Smooth muscle cell of trachea (primary cell): ENCODE data around the gene GALR2. TPM values are rescaled to one million over a fixed set of nuclear protein-coding genes. Genes with fewer than 3 reads are reported as not detected.

Source experiments
- total RNA-seq: library from RNA; depleted of rRNA; stranded (reverse); fragments of >200 nt; gene quantifications from 2 replicates; pipeline ENCODE4 v1.2.1, GENCODE V29; 2014

The GALR2 gene
- total RNA-seq = not detected in 2 replicates

GRCh38 chr17:76074390-76075363 is at the start of gene GALR2:
Gene GALR2 (plus strand): TSS chr17:76074781. CDS start chr17:76074884, 103 bp downstream.

GRCh38 chr17:76027159-76027839 is 47.3 kb upstream of the GALR2 start, which contains the start of gene EVPL:
Gene EVPL (minus strand): TSS chr17:76027306. CDS start chr17:76027198, 108 bp downstream.

GRCh38 chr17:76072148-76072858 is 2.3 kb upstream of the GALR2 start, which contains the start of gene SRP68:
Gene SRP68 (minus strand): TSS chr17:76072517. CDS start chr17:76072491, 26 bp downstream.

GRCh38 chr17:76078860-76079534 is 4.4 kb downstream of the GALR2 start, which contains the start of gene ZACN:
Gene ZACN (plus strand): TSS chr17:76079182. CDS start chr17:76079265, 83 bp downstream.

GRCh38 chr17:76103274-76104139 is 28.9 kb downstream of the GALR2 start, which contains the start of gene EXOC7:
Gene EXOC7 (minus strand): TSS chr17:76103787. CDS start chr17:76103692, 95 bp downstream.

Other genes starting within 250 kb of the GALR2 start
- 2.3 and 2.8 TPM in 2 replicates for gene UNC13D, start 230.4 kb upstream of the GALR2 start, total RNA-seq
- gene WBP2, start 219.4 kb upstream of the GALR2 start, total RNA-seq = 32.1 and 45.0 TPM in 2 replicates
- 6.4 and 33.7 TPM in 2 replicates for gene TRIM47, start 196.2 kb upstream of the GALR2 start, total RNA-seq
- gene TRIM65, start 177.8 kb upstream of the GALR2 start, total RNA-seq = 13.4 and 30.8 TPM in 2 replicates
- 40.3 and 42.3 TPM in 2 replicates for gene MRPL38, start 169.9 kb upstream of the GALR2 start, total RNA-seq
- 13.2 and 18.2 TPM in 2 replicates for gene FBF1, start 133.7 kb upstream of the GALR2 start, total RNA-seq
- gene ACOX1, start 95.6 kb upstream of the GALR2 start, total RNA-seq = 54.4 and 59.4 TPM in 2 replicates
- gene TEN1, start 95.5 kb upstream of the GALR2 start, total RNA-seq = 14.1 and 14.5 TPM in 2 replicates
- 1.3 and 1.9 TPM in 2 replicates for gene CDK3, start 73.9 kb upstream of the GALR2 start, total RNA-seq
- under 0.01 TPM in 1 of 2 replicates, not detected in the other for gene EVPL, start 47.5 kb upstream of the GALR2 start, total RNA-seq
- gene SRP68, start 2.3 kb upstream of the GALR2 start, total RNA-seq = 37.4 and 46.7 TPM in 2 replicates
- gene ZACN, start 4.4 kb downstream of the GALR2 start, total RNA-seq = under 0.01 and 0.15 TPM in 2 replicates
- 107 and 137 TPM in 2 replicates for gene EXOC7, start 29.0 kb downstream of the GALR2 start, total RNA-seq
- gene FOXJ1, start 66.5 kb downstream of the GALR2 start, total RNA-seq = 0.17 TPM in 1 of 2 replicates, not detected in the other
- 1.7 and 5.1 TPM in 2 replicates for gene RNF157, start 165.7 kb downstream of the GALR2 start, total RNA-seq
- gene UBALD2, start 190.6 kb downstream of the GALR2 start, total RNA-seq = 2.2 and 3.1 TPM in 2 replicates
- 2.0 and 5.1 TPM in 2 replicates for gene QRICH2, start 233.5 kb downstream of the GALR2 start, total RNA-seq